ENCODE measurements around the gene MCF2L. TPM values are rescaled to one million over a fixed set of nuclear protein-coding genes. Genes with fewer than 3 reads are reported as not detected.

MCF2L gene
- total and polyA plus RNA-seq, 9 of the 15 experiments (the other 6 are each of a cell fraction or from before 2014, with no cell fraction given), result 0.05 to 0.25 (median 0.18) TPM; not detected in 5

DNA sequence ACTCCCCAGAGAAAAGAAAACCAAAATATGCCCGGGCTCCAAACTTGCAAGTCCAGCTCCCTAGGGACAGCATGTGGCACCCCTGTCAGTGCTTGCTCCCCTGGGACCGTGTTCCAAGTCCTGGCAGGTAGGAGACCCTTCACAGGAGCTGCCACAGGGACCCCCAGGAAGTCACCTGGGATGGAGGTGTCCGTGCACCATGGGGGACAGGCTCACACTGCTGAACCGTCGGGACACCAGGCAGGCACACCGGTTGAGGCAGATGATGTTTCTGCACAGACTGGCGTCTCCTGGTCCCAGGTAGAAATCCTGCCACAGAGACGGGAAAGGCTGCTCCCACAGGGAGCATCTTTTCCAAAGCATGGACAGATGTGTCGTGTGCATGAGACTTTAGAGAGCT is 177.7 kb downstream of the MCF2L start:
- in situ Hi-C loops (cut with MboI), result no loop called here
- TF ChIP-seq, protein P1, sequence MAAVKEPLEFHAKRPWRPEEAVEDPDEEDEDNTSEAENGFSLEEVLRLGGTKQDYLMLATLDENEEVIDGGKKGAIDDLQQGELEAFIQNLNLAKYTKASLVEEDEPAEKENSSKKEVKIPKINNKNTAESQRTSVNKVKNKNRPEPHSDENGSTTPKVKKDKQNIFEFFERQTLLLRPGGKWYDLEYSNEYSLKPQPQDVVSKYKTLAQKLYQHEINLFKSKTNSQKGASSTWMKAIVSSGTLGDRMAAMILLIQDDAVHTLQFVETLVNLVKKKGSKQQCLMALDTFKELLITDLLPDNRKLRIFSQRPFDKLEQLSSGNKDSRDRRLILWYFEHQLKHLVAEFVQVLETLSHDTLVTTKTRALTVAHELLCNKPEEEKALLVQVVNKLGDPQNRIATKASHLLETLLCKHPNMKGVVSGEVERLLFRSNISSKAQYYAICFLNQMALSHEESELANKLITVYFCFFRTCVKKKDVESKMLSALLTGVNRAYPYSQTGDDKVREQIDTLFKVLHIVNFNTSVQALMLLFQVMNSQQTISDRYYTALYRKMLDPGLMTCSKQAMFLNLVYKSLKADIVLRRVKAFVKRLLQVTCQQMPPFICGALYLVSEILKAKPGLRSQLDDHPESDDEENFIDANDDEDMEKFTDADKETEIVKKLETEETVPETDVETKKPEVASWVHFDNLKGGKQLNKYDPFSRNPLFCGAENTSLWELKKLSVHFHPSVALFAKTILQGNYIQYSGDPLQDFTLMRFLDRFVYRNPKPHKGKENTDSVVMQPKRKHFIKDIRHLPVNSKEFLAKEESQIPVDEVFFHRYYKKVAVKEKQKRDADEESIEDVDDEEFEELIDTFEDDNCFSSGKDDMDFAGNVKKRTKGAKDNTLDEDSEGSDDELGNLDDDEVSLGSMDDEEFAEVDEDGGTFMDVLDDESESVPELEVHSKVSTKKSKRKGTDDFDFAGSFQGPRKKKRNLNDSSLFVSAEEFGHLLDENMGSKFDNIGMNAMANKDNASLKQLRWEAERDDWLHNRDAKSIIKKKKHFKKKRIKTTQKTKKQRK (IDR thresholded peaks at IDR 0.05; ENCODE audit: borderline replicate concordance, low read depth, low read length), result no peak
- TF ChIP-seq CBFA2T3 (IDR thresholded peaks at IDR 0.05) (no peak), SIRT6 (IDR thresholded peaks at IDR 0.05; ENCODE audit: low read depth, low read length) (no peak)
- TF ChIP-seq, protein P2, sequence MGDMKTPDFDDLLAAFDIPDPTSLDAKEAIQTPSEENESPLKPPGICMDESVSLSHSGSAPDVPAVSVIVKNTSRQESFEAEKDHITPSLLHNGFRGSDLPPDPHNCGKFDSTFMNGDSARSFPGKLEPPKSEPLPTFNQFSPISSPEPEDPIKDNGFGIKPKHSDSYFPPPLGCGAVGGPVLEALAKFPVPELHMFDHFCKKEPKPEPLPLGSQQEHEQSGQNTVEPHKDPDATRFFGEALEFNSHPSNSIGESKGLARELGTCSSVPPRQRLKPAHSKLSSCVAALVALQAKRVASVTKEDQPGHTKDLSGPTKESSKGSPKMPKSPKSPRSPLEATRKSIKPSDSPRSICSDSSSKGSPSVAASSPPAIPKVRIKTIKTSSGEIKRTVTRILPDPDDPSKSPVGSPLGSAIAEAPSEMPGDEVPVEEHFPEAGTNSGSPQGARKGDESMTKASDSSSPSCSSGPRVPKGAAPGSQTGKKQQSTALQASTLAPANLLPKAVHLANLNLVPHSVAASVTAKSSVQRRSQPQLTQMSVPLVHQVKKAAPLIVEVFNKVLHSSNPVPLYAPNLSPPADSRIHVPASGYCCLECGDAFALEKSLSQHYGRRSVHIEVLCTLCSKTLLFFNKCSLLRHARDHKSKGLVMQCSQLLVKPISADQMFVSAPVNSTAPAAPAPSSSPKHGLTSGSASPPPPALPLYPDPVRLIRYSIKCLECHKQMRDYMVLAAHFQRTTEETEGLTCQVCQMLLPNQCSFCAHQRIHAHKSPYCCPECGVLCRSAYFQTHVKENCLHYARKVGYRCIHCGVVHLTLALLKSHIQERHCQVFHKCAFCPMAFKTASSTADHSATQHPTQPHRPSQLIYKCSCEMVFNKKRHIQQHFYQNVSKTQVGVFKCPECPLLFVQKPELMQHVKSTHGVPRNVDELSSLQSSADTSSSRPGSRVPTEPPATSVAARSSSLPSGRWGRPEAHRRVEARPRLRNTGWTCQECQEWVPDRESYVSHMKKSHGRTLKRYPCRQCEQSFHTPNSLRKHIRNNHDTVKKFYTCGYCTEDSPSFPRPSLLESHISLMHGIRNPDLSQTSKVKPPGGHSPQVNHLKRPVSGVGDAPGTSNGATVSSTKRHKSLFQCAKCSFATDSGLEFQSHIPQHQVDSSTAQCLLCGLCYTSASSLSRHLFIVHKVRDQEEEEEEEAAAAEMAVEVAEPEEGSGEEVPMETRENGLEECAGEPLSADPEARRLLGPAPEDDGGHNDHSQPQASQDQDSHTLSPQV (IDR thresholded peaks at IDR 0.05), result no peak
- no TSS peak for BruUV-seq (replicated peaks)

More for the DNA sequence above, 177.7 kb downstream of the MCF2L start:
- H2AFZ ChIP-seq (ENCODE audit: low read depth, low read length), result no peak overlapping the region
- intact Hi-C loops (cut with micrococcal nuclease), result no loop called here
- H3K27me3 ChIP-seq (ENCODE audit: control insufficient read depth in 2 of 2, insufficient read depth in 2 of 2, low read length in 2 of 2), result peaks cover 19 to 44% of the 10 kb centered on the region in 2 experiments; a peak in 4 of 5 replicates
- CTCF ChIA-PET (ENCODE audit: low intra/inter-chr PET ratio), result no interaction called here
- H3K79me2 ChIP-seq (ENCODE audit: control insufficient read depth, insufficient read depth, low read length), result no peaks in the 10 kb centered on the region
- H3K36me3 ChIP-seq (ENCODE audit: control insufficient read depth, insufficient read depth, low read length), result no peaks in the 10 kb centered on the region
- H3K4me3 ChIP-seq, result no peak overlapping the region
- POLR2A ChIA-PET, result interaction anchor here (0.7 kb wide), 1 partner anchor 15 kb away, joined by 3 read pairs; no protein-coding TSS in a partner anchor
- ATAC-seq, result no peak
- 7% methylated on average over 8 of the region's 9 CpGs for WGBS (ENCODE audit: insufficient coverage, low coverage, missing lambda C conversion rate)
- H3K9me3 ChIP-seq (replicated peaks; ENCODE audit: control insufficient read depth, insufficient read depth, low read depth, low read length), result no peaks in the 10 kb centered on the region
- H3K4me1 ChIP-seq (replicated peaks in 1 of 2; ENCODE audit: control insufficient read depth in 2 of 2, insufficient read depth in 2 of 2, low read length in 2 of 2), result peaks cover 0 to 16% of the 10 kb centered on the region in 2 experiments; a peak in 2 of 5 replicates
- no peak overlapping the region for H3K4me2 ChIP-seq (ENCODE audit: insufficient read depth, low read length)
- no peaks in the 10 kb centered on the region for H4K20me1 ChIP-seq (replicated peaks; ENCODE audit: control insufficient read depth, insufficient read depth, low read length)
- FAIRE-seq, result no peak
- H3K9ac ChIP-seq (ENCODE audit: insufficient read depth in 1 of 2, low read depth in 2 of 2, low read length in 2 of 2), result no peak overlapping the region
- no peaks in the 10 kb centered on the region for H3K9me1 ChIP-seq (ENCODE audit: control insufficient read depth, insufficient read depth, low read length)
- no peak overlapping the region for H3K27ac ChIP-seq (ENCODE audit: extremely low read depth, low read depth, low read length)
- DNase-seq (ENCODE audit: extremely low read depth in 1 of 4, low spot score in 3 of 4), result no peak

Measured in K562 (cell line).